WTC11 (cell line): ENCODE measurements around the gene CD79A. TPM values are rescaled to one million over a fixed set of nuclear protein-coding genes. Genes with fewer than 3 reads are reported as not detected.

Experiments
- AFF4 ChIP-seq: sonication (generic); formaldehyde crosslinking; IDR thresholded peaks from 2 replicates; pipeline ENCODE4 v1.8.1; 2023; ENCODE audit warnings: mild to moderate bottlenecking, missing genetic modification reagents, borderline replicate concordance
- ATF1 ChIP-seq: sonication (generic); formaldehyde crosslinking; IDR thresholded peaks from 2 replicates; pipeline ENCODE4 v1.8.1; 2023; ENCODE audit warnings: mild to moderate bottlenecking, moderate library complexity, missing genetic modification reagents
- ATF2 ChIP-seq: sonication (generic); formaldehyde crosslinking; IDR thresholded peaks from 2 replicates; pipeline ENCODE4 v1.8.1; 2022; ENCODE audit warnings: low read depth, missing genetic modification reagents, borderline replicate concordance
- CTCF ChIP-seq: fragments of 200-600 bp; IDR thresholded peaks from 2 replicates; pipeline ENCODE4 v1.8.0; 2022; ENCODE audit warnings: antibody characterized with exemption
- E2F5 ChIP-seq: sonication (generic); formaldehyde crosslinking; IDR thresholded peaks from 2 replicates; pipeline ENCODE4 v1.8.1; 2022; ENCODE audit warnings: mild to moderate bottlenecking, moderate library complexity, missing genetic modification reagents
- ELF4 ChIP-seq: sonication (generic); formaldehyde crosslinking; IDR thresholded peaks from 2 replicates; pipeline ENCODE4 v1.8.1; 2022; ENCODE audit warnings: low read depth, mild to moderate bottlenecking, moderate library complexity, missing genetic modification reagents
- ESRRA ChIP-seq: sonication (generic); formaldehyde crosslinking; IDR thresholded peaks from 2 replicates; pipeline ENCODE4 v1.8.1; 2022; ENCODE audit warnings: mild to moderate bottlenecking, missing genetic modification reagents, borderline replicate concordance
- FOXP1 ChIP-seq: sonication (generic); formaldehyde crosslinking; IDR thresholded peaks from 2 replicates; pipeline ENCODE4 v1.8.0; 2022; ENCODE audit warnings: missing genetic modification reagents, mild to moderate bottlenecking, moderate library complexity, borderline replicate concordance
- GABPB1 ChIP-seq: sonication (generic); formaldehyde crosslinking; IDR thresholded peaks from 2 replicates; pipeline ENCODE4 v1.8.1; 2023; ENCODE audit warnings: mild to moderate bottlenecking, missing genetic modification reagents
- GTF2I ChIP-seq: fragments of 250-450 bp; sonication (Bioruptor Pico); conservative IDR thresholded peaks from 2 replicates; pipeline ENCODE4 v1.4.0; 2021; ENCODE audit warnings: mild to moderate bottlenecking
- HMGXB4 ChIP-seq: sonication (generic); formaldehyde crosslinking; IDR thresholded peaks from 2 replicates; pipeline ENCODE4 v1.8.1; 2023; ENCODE audit warnings: mild to moderate bottlenecking, moderate library complexity, missing genetic modification reagents
- KAT7 ChIP-seq: sonication (generic); formaldehyde crosslinking; IDR thresholded peaks from 2 replicates; pipeline ENCODE4 v1.8.1; 2023; ENCODE audit warnings: missing genetic modification reagents, mild to moderate bottlenecking, borderline replicate concordance
- MYBL2 ChIP-seq: sonication (generic); formaldehyde crosslinking; IDR thresholded peaks from 2 replicates; pipeline ENCODE4 v1.8.1; 2023; ENCODE audit warnings: mild to moderate bottlenecking, moderate library complexity, missing genetic modification reagents
- NFE2L1 ChIP-seq: sonication (generic); formaldehyde crosslinking; IDR thresholded peaks from 2 replicates; pipeline ENCODE4 v1.8.1; 2023; ENCODE audit warnings: missing genetic modification reagents
- TEAD1 ChIP-seq: sonication (generic); formaldehyde crosslinking; IDR thresholded peaks from 2 replicates; pipeline ENCODE4 v1.8.0; 2022; ENCODE audit warnings: mild to moderate bottlenecking, missing genetic modification reagents
- ZBTB21 ChIP-seq: sonication (generic); formaldehyde crosslinking; IDR thresholded peaks from 2 replicates; pipeline ENCODE4 v1.8.1; 2023; ENCODE audit warnings: mild to moderate bottlenecking, missing genetic modification reagents, borderline replicate concordance
- ZNF232 ChIP-seq: sonication (generic); formaldehyde crosslinking; IDR thresholded peaks from 2 replicates; pipeline ENCODE4 v1.8.0; 2022; ENCODE audit warnings: mild to moderate bottlenecking, missing genetic modification reagents
- ZNF281 ChIP-seq: sonication (generic); formaldehyde crosslinking; IDR thresholded peaks from 2 replicates; pipeline ENCODE4 v1.8.0; 2023; ENCODE audit warnings: mild to moderate bottlenecking, missing genetic modification reagents
- ZNF425 ChIP-seq: fragments of 250-450 bp; sonication (Bioruptor Pico); conservative IDR thresholded peaks from 2 replicates; pipeline ENCODE4 v1.9.0; 2021; ENCODE audit warnings: mild to moderate bottlenecking
- ZSCAN18 ChIP-seq: fragments of 250-450 bp; sonication (Bioruptor Pico); IDR thresholded peaks from 2 replicates; pipeline ENCODE4 v2.1.2; 2022; ENCODE audit warnings: mild to moderate bottlenecking, moderate library complexity
- total RNA-seq: library from RNA; stranded (reverse); gene quantifications from 3 replicates; pipeline ENCODE4 v1.2.3, GENCODE V29; 2021

CD79A gene
- total RNA-seq, 1 experiment from 2014 or later = 0.42 TPM

GRCh38 chr19:41883821-41884733, 7.0 kb downstream of the CD79A start (continued):
- TF ChIP-seq ZSCAN18 (CRISPR knock-in tag) = no peak
- no peak for TF ChIP-seq CTCF
- TF ChIP-seq GTF2I (CRISPR knock-in tag) = peak; percentile 94
- no peak for TF ChIP-seq ATF1
- peak; percentile 63; the same call in 1 of the 2 replicates for TF ChIP-seq GABPB1 (CRISPR knock-in tag)
- no peak for TF ChIP-seq ZNF425 (CRISPR knock-in tag)
- 0 out of 2 replicates have a peak, but pooled peaks have one; percentile 31 for TF ChIP-seq KAT7 (CRISPR knock-in tag)
- TF ChIP-seq HMGXB4 (CRISPR knock-in tag) = peak; percentile 51; the same call in 1 of the 2 replicates
- peak; percentile 62; the same call in 1 of the 2 replicates for TF ChIP-seq MYBL2
- peak; percentile 67; the same call in 1 of the 2 replicates for TF ChIP-seq ZBTB21 (CRISPR knock-in tag)
- peak; percentile 78; the same call in 1 of the 2 replicates for TF ChIP-seq FOXP1 (CRISPR knock-in tag)
- peak; percentile 48; the same call in 1 of the 2 replicates for TF ChIP-seq ZNF281 (CRISPR knock-in tag)
- TF ChIP-seq ELF4 (CRISPR knock-in tag) = no peak
- no peak for TF ChIP-seq ATF2
- TF ChIP-seq NFE2L1 (CRISPR knock-in tag) = peak; percentile 65
- no peak for TF ChIP-seq AFF4 (CRISPR knock-in tag)
- no peak for TF ChIP-seq ESRRA (CRISPR knock-in tag)
- peak; percentile 87 for TF ChIP-seq ZNF232
- TF ChIP-seq E2F5 = peak; percentile 33; the same call in 1 of the 2 replicates
- TF ChIP-seq TEAD1 (CRISPR knock-in tag) = peak; percentile 31; the same call in 1 of the 2 replicates
